H9 (cell line): ENCODE measurements around the gene PCCA. TPM values are rescaled to one million over a fixed set of nuclear protein-coding genes. Genes with fewer than 3 reads are reported as not detected.

Experiments used
- DNase-seq: peaks from one replicate; pipeline ENCODE4 v3.0.0-alpha.2; 2017
- H2AFZ ChIP-seq: one replicate; pipeline ENCODE4 v1.6.1; 2013; ENCODE audit warnings: mild to moderate bottlenecking, low read length, control low read depth, moderate library complexity
- H2AK5ac ChIP-seq: 2 replicates; pipeline ENCODE4 v1.6.1; 2013; ENCODE audit warnings: low read length, control low read depth, mixed read lengths; ENCODE audit not compliant: insufficient read length
- H2BK120ac ChIP-seq: one replicate; pipeline ENCODE4 v1.6.1; 2013; ENCODE audit warnings: low read depth, mild to moderate bottlenecking, low read length, control low read depth, inconsistent platforms; ENCODE audit not compliant: poor library complexity, severe bottlenecking
- H2BK12ac ChIP-seq: 2 replicates; pipeline ENCODE4 v1.6.1; 2013; ENCODE audit warnings: low read length, control low read depth, mixed read lengths, low read depth; ENCODE audit not compliant: insufficient read length
- H2BK15ac ChIP-seq: 2 replicates; pipeline ENCODE4 v1.6.1; 2013; ENCODE audit warnings: low read depth, low read length, control low read depth
- H2BK20ac ChIP-seq: one replicate; pipeline ENCODE4 v1.6.1; 2013; ENCODE audit warnings: low read depth, mild to moderate bottlenecking, low read length, control low read depth, inconsistent platforms; ENCODE audit not compliant: poor library complexity, severe bottlenecking
- H2BK5ac ChIP-seq: 2 replicates; pipeline ENCODE4 v1.6.1; 2013; ENCODE audit warnings: low read length, control low read depth, mixed read lengths; ENCODE audit not compliant: insufficient read length
- H3K14ac ChIP-seq: 2 replicates; pipeline ENCODE4 v1.6.1; 2013; ENCODE audit warnings: low read length, control low read depth; ENCODE audit not compliant: insufficient read depth
- H3K18ac ChIP-seq: 2 replicates; pipeline ENCODE4 v1.6.1; 2013; ENCODE audit warnings: low read depth, mild to moderate bottlenecking, mixed read lengths, low read length, control low read depth; ENCODE audit not compliant: insufficient read length
- H3K23ac ChIP-seq: 2 replicates; pipeline ENCODE4 v1.6.1; 2013; ENCODE audit warnings: low read length, control low read depth, mixed read lengths, low read depth; ENCODE audit not compliant: insufficient read length
- H3K23me2 ChIP-seq: 2 replicates; pipeline ENCODE4 v1.6.1; 2013; ENCODE audit warnings: low read depth, mild to moderate bottlenecking, mixed read lengths, low read length, control low read depth; ENCODE audit not compliant: insufficient read length, poor library complexity, severe bottlenecking
- H3K27ac ChIP-seq: 2 replicates; pipeline ENCODE4 v1.5.1; 2013; ENCODE audit warnings: low read length, control low read depth, mixed read lengths, low read depth; ENCODE audit not compliant: insufficient read length
- H3K27me3 ChIP-seq: 2 replicates; pipeline ENCODE4 v1.6.1; 2013; ENCODE audit warnings: low read length, control low read depth, inconsistent platforms; ENCODE audit not compliant: insufficient read depth
- H3K4ac ChIP-seq: 2 replicates; pipeline ENCODE4 v1.6.1; 2013; ENCODE audit warnings: low read depth, mild to moderate bottlenecking, control low read depth, inconsistent platforms, low read length, moderate library complexity
- H3K4me1 ChIP-seq: 2 replicates; pipeline ENCODE4 v1.6.1; 2013; ENCODE audit warnings: low read length, control low read depth, inconsistent platforms; ENCODE audit not compliant: insufficient read depth
- H3K4me2 ChIP-seq: 2 replicates; pipeline ENCODE4 v1.6.1; 2013; ENCODE audit warnings: low read length, control low read depth, mixed read lengths; ENCODE audit not compliant: insufficient read length, insufficient read depth
- H3K56ac ChIP-seq: 2 replicates; pipeline ENCODE4 v1.6.1; 2013; ENCODE audit warnings: low read depth, mild to moderate bottlenecking, mixed read lengths, low read length, control low read depth; ENCODE audit not compliant: insufficient read length
- H3K79me1 ChIP-seq: 2 replicates; pipeline ENCODE4 v1.6.1; 2013; ENCODE audit warnings: low read depth, mild to moderate bottlenecking, moderate library complexity, low read length, control low read depth, inconsistent platforms; ENCODE audit not compliant: insufficient read depth, poor library complexity, severe bottlenecking
- H3K79me2 ChIP-seq: 2 replicates; pipeline ENCODE4 v1.6.1; 2013; ENCODE audit warnings: low read length, control low read depth, inconsistent platforms; ENCODE audit not compliant: insufficient read depth
- H3K9ac ChIP-seq: 2 replicates; pipeline ENCODE4 v1.6.1; 2013; ENCODE audit warnings: low read length, control low read depth, mixed read lengths; ENCODE audit not compliant: insufficient read length; ENCODE audit errors: extremely low read depth
- H3K9me3 ChIP-seq: one replicate; pipeline ENCODE4 v1.6.1; 2013; ENCODE audit warnings: low read depth, low read length, inconsistent platforms; ENCODE audit not compliant: control insufficient read depth
- H3T11ph ChIP-seq: one replicate; pipeline ENCODE4 v1.6.1; 2013; ENCODE audit warnings: mild to moderate bottlenecking, low read length, control low read depth, inconsistent platforms
- H4K20me1 ChIP-seq: one replicate; pipeline ENCODE4 v1.6.1; 2013; ENCODE audit not compliant: control insufficient read depth, insufficient read length, insufficient read depth
- H4K5ac ChIP-seq: 2 replicates; pipeline ENCODE4 v1.6.1; 2013; ENCODE audit warnings: low read depth, mild to moderate bottlenecking, mixed read lengths, low read length, control low read depth; ENCODE audit not compliant: insufficient read length
- H4K8ac ChIP-seq: replicated peaks from 2 replicates; pipeline ENCODE4 v1.6.1; 2013; ENCODE audit warnings: low read length, control low read depth, mixed read lengths, low read depth; ENCODE audit not compliant: insufficient read length
- H4K91ac ChIP-seq: 2 replicates; pipeline ENCODE4 v1.6.1; 2013; ENCODE audit warnings: low read depth, mild to moderate bottlenecking, moderate library complexity, mixed read lengths, low read length, control low read depth; ENCODE audit not compliant: insufficient read length
- H3K27ac Mint-ChIP-seq, 3 experiments: 2 replicates in 2 of 3; 3 replicates in 1 of 3; pipeline ENCODE4 v1.8.0; 2020 to 2021; ENCODE audit warnings: mixed read lengths in 3 of 3, mild to moderate bottlenecking in 1 of 3, moderate library complexity in 1 of 3
- H3K27me3 Mint-ChIP-seq: 2 replicates; pipeline ENCODE4 v1.8.0; 2021; ENCODE audit warnings: low read depth, mild to moderate bottlenecking, moderate library complexity, mixed read lengths
- H3K36me3 Mint-ChIP-seq, 3 experiments: 2 replicates in 2 of 3; 3 replicates in 1 of 3; pipeline ENCODE4 v1.8.0; 2020 to 2021; ENCODE audit warnings: low read depth in 3 of 3, mixed read lengths in 3 of 3; ENCODE audit not compliant: insufficient read depth in 1 of 3
- H3K4me1 Mint-ChIP-seq, 2 experiments: 2 replicates each; pipeline ENCODE4 v1.8.0; 2020; ENCODE audit warnings: mixed read lengths in 2 of 2
- H3K4me3 Mint-ChIP-seq, 2 experiments: 2 replicates in 1 of 2; 3 replicates in 1 of 2; pipeline ENCODE4 v1.8.0; 2020 to 2021; ENCODE audit warnings: mild to moderate bottlenecking in 2 of 2, mixed read lengths in 2 of 2, moderate library complexity in 1 of 2
- H3K9me3 Mint-ChIP-seq, 2 experiments: 2 replicates in 1 of 2; 3 replicates in 1 of 2; pipeline ENCODE4 v1.8.0; 2020; ENCODE audit warnings: mild to moderate bottlenecking in 2 of 2, mixed read lengths in 2 of 2, moderate library complexity in 1 of 2
- CTCF ChIP-seq: fragments of 200-600 bp; sonication (generic); conservative IDR thresholded peaks from 3 replicates; pipeline ENCODE4 v1.8.0; 2021; ENCODE audit warnings: antibody characterized with exemption, mild to moderate bottlenecking
- WGBS: extraction: QIAGEN DNeasy Blood & Tissue Kit; methylation state at CpG from one replicate; pipeline ENCODE4 v1.1.7; 2013; ENCODE audit warnings: missing lambda C conversion rate, low lambda C conversion rate, mixed read lengths; ENCODE audit not compliant: insufficient read length; ENCODE audit errors: extremely low coverage; 5-methylcytosine and 5-hydroxymethylcytosine counted together
- total RNA-seq: library from RNA; stranded (reverse); gene quantifications from 2 replicates; pipeline ENCODE4 v1.2.1, GENCODE V29; 2021

Gene PCCA
- total RNA-seq, 1 experiment from 2014 or later, result 56.5 TPM

GRCh38 chr13:100156788-100157187, 67.9 kb downstream of the PCCA start:
- no peak overlapping the region for H3K4me2 ChIP-seq
- H4K5ac ChIP-seq, result no peak overlapping the region
- Mint-ChIP-seq H3K4me3 (no peak overlapping the region), H3K27me3 (no peaks in the 10 kb centered on the region), H3K4me1 (peaks cover 44 to 54% of the 10 kb centered on the region in 2 experiments), H3K27ac (peak overlapping the region in 2 of 3 experiments; percentile 29 to 82; a peak in 4 of 7 replicates), H3K36me3 (peaks cover 10 to 23% (median 10%) of the 10 kb centered on the region in 3 experiments), H3K9me3 (no peaks in the 10 kb centered on the region)
- TF ChIP-seq CTCF, result no peak
- H3K23me2 ChIP-seq, result no peaks in the 10 kb centered on the region
- H3K18ac ChIP-seq, result no peak overlapping the region
- no peak overlapping the region for H4K91ac ChIP-seq
- H2BK12ac ChIP-seq, result no peak overlapping the region
- H3K23ac ChIP-seq, result no peak overlapping the region
- no peaks in the 10 kb centered on the region for H3K79me1 ChIP-seq
- peaks cover 7% of the 10 kb centered on the region; the same call in 1 of the 2 replicates for H3K4me1 ChIP-seq
- no peaks in the 10 kb centered on the region for H3K27me3 ChIP-seq
- H3T11ph ChIP-seq, result no peak overlapping the region
- H2BK15ac ChIP-seq, result no peak overlapping the region
- H3K79me2 ChIP-seq, result no peaks in the 10 kb centered on the region
- H4K8ac ChIP-seq, result no peak overlapping the region
- H3K9ac ChIP-seq, result no peak overlapping the region
- no peak overlapping the region for H3K14ac ChIP-seq
- H2BK120ac ChIP-seq, result no peak overlapping the region
- no CpG with 5 or more reads among the region's 1 CpG for WGBS
- no peak overlapping the region for H2AK5ac ChIP-seq
- no peak overlapping the region for H2BK5ac ChIP-seq
- no peak overlapping the region for H3K56ac ChIP-seq
- no peak for DNase-seq
- no peak overlapping the region for H2AFZ ChIP-seq
- H3K9me3 ChIP-seq, result no peaks in the 10 kb centered on the region
- no peak overlapping the region for H3K4ac ChIP-seq
- H2BK20ac ChIP-seq, result no peak overlapping the region
- no peaks in the 10 kb centered on the region for H4K20me1 ChIP-seq
- H3K27ac ChIP-seq, result no peak overlapping the region
